ENCODE data around the gene GTF2F2.

Gene GTF2F2

DNA sequence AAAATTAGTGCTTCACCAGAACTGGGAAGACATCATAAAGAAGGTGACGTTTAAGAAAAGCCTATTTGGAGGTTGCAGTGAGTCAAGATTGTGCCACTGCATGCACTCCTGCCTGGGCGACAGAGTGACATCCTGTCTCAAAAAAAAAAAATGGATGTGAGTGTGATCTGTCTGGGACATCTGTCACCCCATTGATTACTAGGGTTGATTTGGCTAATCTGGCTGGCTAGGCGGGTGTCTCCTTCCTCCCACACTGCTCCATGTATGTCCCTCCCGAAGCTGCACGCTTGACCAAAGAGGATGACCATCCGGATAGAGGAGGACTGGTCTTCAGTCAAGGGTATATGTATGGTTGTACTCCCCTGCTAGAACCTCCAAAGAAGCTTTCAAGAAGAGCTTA, 2.6 kb downstream of the GTF2F2 start:
- DNase-seq: no peak

DNA sequence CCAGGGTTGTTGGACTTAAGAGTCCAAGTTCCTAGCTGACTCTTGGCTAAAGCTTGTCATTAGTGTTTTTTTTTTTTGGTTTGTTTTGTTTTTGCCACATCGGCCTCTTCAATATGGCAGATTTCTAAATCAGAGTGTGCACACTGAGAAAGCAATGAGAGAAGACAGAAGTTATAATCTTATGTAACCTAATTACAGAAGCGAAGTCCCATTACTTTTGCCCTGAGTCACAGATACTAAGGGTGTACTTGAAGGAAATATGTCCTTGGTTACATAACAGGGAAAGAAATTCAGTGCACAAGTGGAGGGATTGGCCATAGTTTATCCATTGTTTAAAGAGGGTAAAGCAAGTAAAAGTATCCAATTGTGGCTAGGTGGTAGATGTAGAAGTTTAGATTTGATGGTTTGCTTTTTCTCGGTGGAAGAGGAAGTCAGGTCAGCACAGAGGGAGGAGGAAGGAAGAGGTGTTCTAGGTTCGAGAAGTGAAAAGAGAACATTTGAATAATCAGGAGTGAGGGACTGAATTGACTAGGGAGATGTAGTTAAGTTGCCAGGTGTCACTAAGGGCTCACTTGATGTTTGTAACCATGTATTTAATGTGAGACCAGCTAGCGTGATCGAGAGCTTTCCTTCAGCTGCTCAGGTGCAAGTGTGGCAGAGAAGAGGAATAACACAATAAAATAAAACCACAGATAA, 12.2 kb downstream of the GTF2F2 start:
- no peak for DNase-seq

DNA sequence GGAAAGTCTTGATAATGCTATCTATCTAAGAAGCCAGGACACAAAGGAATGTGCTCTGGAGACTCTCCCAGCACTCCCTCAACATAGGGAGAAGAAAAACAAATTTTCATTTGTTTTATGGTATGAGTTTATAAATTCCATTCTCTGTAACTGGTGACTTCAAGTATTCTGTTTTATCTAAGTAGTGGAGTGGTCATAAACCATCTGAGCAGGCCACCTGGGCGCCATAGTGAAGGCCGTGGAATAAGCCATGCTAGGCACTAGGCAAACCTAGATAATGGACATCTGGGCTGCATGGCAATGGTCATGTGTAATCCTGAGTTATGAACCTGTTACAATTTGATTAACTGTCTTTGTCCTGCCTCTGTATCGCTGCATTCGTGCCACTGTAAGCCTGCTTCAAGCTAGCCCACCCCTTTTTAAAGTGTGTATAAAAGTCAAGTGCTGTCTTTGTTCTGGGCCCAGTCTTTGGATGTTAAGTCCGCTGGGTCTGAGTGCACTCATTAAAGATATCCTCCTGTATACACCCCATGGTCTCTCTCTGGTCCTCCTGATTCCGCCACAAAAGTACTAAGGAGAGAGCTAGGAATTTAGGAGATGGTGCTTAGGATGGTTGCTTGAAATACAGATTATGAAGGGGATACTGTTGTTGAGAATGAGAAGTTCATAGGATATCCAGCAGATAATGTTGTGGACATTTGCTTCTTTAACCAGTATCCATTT, 13.2 kb downstream of the GTF2F2 start:
- DNase-seq: no peak

DNA sequence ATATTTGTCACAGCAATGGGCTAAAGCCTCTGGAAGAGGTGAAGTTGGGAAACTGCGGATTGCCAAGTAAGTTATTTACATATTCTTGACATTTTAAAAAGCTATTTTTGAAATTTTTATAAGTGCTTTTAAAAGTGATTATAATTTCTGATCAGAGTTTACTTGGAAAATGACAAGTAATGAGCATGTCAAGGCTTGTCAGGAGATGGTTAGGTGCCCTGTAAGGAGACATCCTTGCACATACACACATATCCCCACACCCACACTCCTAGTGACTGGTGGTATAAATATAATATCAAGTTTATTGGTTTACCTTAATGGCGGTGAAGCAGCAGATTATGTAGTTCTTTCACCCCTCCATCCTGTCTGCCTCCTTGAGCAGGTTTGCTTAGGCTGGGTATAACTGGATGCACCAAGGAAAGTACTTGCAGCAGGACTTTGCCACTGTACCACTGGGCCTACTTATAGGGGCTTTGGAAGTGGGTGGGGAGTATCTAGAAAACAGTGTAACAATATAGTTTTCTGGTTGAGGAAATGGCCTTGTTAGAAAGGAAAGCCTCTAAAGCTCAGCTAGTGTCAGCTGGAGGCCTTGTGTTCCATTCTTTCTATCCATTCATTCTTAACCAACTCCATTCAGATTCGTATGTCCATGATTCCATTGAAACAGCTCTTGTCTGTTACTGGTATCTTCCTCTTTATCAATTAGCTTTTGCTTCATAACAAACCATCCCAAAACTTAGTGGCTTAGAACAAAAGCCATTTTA, 16.6 kb downstream of the GTF2F2 start:
- no peak for DNase-seq

DNA sequence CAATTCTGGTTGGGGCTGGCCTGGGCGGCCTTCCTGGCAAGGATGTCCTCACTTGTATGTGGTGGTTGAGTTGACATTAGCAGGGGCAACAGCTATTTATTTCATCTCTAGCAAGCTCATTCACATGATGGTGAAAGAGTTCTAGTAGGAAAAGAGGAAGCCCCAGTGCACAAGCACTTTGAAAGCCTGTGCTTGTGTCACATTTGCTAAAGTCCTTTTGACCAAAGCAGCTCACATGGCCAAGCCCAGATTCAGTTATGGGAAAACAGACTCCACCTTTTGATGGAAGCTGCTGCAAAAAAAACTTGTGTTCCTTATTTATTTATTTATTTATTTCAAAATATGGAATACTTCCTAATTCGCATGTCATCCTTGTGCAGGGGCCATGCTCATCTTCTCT, 17.2 kb downstream of the GTF2F2 start:
- DNase-seq: no peak

DNA sequence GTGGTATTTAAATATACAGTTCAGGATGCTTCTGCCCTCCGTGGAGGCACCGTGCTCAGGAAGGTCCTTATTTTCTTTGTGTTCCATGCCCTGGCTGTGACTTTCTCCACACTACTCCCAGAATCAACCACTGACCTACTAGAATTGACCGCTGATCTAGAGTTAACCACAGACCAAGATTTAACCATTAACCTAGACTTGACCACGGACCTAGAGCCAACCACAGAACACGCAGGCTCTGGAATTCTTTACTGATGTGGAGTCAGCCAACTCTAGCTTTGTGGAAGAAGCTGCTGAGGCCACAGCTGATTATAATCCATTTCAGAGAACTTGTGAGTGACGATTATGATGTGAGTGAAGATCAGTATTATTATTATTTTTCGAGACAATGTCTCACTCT, 18.0 kb downstream of the GTF2F2 start:
- no peak for DNase-seq

DNA sequence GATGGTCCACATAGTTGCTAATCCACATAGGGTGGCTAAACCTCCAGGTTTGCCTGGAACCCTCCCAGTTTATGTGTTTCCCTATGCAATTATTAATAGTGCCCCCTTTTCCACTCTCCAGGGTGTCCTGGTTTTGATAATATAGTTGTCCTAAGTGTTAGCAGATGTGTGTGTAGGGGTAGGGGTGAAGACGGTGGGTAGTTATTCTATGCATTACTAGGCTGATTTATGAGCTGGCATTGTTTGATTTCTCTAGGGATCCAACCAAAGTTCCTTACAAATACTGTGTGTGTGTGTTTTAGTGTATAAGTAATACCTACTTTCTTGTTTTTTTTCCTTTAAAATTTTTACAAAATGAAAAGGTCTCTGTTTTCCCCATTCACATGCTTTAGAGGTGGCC, 21.1 kb downstream of the GTF2F2 start:
- no peak for DNase-seq

DNA sequence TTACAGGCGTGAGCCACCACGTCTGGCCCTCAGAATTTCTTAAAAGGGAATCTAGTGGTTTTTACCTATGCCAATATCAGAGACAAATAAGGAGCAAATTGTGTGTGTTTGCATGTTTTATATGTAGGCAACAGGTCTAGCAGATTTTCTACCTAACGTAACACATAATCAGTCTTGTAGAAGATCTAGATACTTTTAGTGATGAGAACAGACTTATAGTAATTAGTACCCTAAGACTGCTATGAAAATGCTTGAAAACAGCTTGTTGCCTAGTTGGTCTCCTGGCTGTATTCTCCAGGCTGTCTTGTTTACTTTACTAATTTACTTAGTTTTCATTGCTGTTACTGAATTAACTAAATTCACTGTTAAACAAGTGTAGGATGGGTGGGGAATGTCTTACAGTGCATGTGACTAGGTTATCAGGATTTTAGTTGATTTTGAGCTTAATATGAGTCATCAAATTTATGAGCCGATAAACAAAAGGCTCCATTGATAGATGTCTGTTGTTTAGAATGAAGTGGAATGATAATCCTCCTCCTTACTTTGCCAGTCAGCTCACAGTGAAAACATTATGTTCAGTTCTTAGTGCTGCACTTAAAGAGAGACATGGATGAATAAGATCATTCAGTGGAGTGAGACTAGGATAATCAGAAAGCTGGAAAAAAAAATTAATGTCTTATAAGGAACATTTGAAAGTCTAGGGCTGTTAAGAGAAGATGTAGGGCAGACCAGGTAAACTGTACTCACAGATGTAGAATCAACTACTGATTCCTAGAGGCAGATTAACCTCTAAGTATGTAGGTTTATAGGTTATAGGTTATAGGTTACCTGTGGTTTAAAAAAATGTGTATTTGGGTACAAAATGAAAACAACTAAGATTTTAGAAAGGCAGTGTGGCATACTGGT, 22.4 kb downstream of the GTF2F2 start:
- DNase-seq: no peak

DNA sequence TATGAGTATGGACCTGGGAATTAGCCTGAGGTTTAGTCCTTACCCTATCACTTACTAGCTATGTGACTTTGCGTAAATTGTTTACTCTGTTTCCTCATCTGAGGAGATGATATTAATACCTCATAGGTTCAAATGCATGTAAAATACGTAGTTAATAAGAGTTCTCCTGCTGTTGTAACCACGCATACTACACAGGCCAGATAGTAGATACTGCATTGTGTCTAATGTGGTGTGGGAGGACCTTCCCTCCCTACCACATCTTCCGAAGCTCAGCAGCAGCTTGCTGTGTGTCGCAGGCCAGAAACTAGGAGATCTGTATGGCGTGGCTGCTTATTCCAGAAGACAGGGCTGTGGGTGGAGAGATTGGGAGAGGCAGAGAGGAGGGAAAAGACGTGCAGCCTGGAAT, 23.0 kb downstream of the GTF2F2 start:
- DNase-seq: no peak

DNA sequence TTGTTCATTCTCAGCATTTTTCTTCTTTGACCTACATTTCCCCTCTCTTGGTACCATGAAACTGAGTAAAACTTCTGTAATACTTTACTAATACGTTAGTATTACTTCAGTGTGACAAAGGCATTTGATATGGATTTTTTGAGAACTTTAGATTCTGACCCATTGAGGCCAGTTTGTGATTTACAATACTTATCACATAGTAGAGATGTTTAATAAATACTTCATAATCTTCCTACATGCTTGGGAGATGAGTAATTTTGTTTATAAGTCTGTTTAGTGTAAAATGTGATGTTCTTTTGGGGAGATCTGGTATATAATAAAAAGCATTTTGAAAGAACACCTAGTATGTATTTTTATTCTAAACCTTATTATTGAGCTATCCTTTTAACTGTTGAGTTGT, 29.7 kb downstream of the GTF2F2 start:
- no peak for DNase-seq

DNA sequence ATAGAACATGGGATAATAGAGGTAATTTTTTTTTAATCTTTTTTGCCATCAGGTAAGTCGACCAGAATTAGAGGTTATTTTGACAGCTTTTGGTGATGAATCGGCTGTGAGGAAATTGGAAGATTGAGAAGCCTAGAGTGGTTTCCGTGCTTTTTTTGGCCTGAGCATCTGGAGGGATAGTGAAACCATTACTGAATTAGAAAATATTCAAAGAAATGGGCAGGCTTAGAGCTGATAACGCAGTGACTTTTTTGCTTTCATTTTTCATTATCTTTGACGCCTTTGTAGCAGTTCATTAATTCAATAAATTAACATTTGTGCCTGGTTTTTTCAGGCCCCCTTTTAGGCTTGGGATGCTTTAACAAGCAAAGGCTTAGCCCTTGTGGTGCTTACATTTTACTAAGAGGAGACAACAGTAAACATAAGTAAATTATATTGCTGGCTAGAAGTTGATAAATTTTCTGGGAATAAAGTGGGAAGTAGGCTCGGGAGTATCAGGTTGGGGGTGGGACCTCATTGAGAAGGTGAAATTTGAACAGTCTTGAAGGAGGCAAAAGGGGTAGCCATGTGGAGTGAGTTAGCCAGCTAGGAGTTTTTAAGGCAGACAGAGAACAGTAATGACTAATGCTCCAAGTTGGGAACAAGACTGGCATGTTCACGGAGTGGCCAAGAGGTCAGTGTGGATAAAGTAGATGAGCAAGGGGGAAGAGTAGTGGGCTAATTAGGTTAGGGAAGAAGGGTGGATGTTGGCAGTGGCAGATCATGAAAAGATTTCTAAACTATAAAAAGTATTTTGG, 36.5 kb downstream of the GTF2F2 start:
- DNase-seq: no peak

DNA sequence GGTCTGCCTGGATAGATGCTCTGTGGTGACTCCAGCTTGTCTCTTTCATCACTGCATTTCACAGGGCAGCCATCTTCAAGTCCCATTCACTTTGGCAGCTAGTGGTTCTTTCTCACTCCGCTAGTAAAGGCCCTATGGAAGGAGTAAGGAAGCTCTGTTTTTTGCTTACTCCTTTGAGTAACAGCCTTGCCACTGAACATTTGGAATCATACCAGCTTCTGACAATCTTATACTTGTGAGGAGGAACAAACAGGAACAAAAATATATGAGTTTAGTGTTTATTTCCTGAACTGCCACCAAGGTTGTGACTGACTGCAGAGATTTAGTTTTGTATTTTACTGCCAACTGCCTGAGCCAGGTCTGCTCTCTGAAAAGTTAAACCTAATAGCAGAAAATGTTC, 41.9 kb downstream of the GTF2F2 start:
- DNase-seq: no peak

DNA sequence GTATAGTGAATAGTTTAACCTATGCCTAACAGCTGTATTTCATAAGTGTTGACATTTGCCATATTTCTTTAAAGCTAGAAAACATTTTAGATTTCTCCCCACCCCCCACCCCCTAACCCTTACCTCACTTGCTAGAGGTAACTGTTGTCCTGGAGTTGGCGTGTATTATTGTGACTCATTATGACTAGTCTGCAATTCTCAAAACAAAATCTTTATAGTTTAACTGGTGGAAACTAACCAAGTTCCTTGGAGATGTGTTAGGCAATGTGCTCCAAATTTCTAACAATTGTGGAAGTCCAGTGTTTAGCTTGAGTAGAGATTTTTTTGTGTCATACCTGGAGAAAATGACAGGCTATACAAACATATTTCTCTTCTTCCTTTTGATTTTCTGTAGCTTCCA, 42.5 kb downstream of the GTF2F2 start:
- DNase-seq: no peak

DNA sequence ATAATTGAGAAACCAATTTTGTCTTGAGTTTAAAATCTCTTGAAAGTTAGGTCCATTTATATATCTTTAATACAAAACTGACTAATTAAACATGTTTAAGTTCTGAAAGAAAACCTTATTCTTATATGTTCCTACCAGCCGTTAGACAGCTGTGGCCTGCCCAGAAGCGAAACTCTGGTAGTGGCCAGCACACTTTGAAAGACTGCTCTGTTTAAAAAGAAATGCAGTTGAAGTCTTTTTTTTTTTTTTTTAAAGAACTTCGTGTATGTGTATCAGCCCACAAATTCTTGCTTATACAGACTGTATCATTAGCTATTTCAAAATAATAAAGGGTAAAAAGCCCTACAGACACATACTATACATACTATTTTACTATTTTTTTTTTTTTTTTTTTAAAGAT, 46.5 kb downstream of the GTF2F2 start:
- DNase-seq: no peak

DNA sequence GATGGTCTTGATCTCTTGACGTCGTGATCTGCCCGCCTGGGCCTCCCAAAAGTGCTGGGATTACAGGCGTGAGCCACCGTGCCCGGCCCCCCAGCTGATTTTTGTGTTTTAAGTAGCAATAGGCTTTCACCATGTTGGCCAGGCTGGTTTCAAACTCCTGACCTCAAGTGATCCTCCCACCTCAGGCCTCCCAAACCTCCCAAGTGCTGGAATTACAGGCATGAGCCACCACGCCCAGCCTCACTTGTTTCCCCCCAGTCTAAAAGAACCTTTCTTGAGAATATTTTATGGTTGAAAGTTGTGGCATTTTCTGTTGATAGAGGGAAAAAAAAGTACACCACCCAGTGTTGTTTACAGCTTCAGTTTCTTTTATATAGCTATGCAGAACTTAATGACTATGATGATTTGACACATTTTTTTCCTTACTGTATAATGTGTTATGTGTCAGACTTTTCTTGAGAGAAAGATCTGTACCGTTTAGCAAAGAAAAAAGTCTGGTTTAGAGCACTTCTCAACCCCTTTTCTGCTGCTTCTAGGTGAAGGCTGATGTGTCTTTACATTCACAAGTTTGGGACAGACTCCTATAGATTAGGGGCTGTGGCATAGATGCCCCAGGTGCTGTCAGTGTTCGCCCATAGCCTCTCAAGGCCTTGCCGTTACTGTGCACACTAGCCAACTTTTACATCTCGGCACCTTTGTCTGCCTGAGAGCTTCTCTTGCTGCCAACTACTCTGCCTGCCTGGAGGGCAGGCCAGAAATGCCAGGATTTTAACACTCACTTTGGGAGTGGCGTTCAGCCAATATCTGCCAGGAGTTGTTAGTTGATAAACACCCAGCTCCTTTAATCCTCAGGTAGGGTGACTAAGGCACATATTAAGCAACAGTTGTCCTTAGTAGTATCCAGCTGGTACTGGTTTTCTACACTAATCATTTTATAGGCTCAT, 47.6 kb downstream of the GTF2F2 start:
- no peak for DNase-seq

DNA sequence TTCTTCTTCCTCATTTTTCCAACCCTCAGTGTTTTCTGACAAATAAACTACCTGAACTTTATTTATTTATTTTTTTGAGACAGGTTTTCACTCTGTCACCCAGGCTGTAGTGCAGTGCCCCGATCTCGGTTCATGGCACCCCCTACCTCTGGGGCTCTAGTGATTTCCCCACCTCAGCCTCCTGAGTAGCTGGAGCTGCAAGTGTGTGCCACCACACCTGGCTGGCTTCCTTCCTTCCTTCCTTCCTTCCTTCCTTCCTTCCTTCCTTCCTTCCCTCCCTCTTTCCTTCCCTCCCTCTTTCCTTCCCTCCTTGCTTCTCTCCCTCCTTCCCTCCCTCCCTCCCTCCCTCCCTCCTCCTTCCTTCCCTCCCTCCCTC, 48.2 kb downstream of the GTF2F2 start:
- DNase-seq: no peak

DNA sequence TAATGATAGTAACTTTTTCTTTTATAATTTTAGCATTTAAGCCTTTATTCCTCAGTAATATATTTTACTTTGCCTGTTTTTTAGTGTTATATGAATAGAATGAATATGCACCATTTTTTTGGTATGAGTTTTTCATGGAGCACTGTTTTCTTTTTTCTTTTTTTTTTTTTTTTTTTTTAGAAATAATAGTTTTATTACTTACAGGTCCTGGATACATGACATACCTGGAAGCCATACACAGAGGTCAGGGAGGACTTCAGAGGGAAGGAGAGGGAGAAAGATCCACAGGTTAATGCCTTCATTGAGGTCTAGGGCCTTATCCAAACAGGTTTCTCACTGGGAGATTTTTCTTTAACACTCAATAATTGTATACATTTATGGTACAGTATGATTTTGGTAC, 54.2 kb downstream of the GTF2F2 start:
- DNase-seq: no peak

DNA sequence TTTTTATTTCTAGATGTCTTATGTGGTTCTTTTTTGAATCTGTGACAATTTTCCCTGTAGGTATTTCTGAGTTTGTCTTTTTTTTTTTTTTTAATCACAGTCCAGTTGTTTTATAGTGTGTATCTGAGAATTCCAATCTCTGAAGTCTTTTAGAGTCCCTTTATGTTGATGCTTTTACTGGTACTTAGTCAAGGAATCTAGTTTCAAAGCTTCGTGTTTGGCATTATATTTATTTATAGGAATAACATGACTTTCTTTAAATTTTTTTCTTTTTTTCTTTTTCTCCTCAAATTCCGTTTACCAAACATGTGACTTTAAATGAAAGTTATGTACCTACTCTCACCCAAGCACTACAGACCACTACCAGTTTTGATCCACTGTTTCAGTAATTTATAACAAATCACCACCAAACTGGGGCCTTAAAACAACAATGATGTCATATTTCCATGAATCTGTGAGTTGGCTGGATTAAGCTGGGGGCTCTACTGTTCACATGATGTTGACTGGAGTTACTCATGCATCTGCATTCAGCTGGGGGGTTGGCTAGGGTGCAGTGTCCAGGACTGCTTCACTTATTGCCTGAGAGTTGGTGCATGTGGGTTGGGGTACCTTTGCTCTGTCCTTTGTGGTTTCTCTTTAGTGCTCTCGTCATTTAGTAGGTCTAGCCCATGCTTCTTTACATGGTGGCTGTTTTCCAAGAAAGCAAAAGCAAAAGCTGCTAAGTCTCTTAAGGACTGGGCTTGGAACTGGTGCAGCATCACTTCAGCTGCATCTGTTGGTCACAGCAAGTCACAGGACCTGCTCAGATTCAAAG, 58.2 kb downstream of the GTF2F2 start:
- no peak for DNase-seq

DNA sequence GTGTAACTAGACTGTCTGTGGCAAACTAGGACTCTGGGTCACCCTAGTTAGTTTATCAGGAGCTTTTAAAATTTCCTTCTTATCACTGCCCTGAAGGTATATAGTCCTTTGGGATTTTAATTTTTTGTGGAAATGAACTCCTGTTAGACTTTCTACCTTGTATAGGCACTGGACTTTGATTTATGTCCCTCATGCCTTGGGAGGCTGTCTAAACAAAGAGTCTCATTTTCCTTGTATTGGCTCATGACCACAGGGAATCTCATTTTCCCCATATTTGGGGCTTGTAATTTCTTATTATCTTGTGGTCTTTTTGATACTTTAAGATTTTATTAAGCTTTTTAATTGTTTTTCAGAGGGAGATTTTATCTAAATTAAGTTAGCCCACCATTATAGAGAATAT, 59.1 kb downstream of the GTF2F2 start:
- no peak for DNase-seq

DNA sequence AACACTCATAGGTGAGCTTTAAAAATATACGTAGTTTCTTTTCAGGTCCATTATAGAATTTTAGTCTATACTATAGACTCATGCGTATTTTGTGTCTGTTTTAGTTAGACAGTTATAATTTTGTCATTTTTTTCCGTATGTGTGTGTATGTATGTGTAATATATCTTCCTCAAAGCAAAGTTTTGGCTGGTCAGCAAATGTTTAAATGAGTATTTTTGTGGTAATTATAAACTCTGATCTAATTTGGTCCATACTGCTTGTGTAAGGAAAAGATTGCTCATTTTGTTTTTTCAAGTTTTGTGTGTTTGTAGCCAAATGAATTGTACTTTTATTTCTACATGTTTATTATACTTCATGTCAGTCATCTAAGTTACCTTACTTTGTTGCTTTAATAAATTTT, 60.0 kb downstream of the GTF2F2 start:
- DNase-seq: no peak

Measured in activated effector memory CD4-positive, alpha-beta T cell treated with anti-CD3 and anti-CD28 coated beads, Interleukin-2, amount 50 U/mL, for 16 hours (primary cell).